ENCODE results near the gene PAF1. TPM values are rescaled to one million over a fixed set of nuclear protein-coding genes. Genes with fewer than 3 reads are reported as not detected.

PAF1 gene
- total RNA-seq, 1 donor from 2014 or later, result 42.3 TPM

DNA sequence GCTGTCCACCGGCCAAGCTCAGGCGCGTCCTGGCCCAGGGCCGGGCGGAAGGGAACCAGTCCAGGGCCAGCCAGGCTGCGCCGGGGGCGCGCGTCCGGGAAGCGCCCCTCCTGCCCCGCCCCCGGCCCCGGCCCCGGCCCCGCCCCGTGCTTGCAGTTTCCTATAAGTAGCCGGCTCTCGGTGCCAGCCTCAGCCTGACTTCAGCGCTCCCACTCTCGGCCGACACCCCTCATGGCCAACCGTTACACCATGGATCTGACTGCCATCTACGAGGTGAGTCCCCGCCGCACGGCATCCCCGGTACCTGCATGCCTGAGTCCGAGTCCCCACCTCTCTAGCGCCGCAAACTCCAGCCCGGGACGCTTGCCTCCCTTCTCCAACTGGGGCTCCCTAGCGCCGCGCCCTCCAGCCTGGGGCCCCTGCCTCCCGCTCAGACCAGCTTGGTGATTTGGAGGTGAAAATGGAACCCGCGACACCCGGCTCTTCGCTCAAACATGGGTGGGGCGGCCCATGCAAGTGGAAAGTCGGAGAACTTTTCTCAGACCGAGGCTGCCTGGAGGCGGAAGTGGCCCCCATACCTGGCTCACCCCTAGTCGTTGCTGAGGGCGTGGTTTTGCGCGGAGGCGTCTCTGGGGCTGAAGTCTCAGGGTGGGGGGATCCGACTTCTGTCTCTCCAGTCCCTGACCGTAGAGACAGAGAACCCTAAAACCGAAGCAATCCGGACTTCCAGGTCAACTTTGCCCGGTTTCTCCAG, 15.9 kb upstream of the PAF1 start, which contains the start of gene ZFP36:
ZFP36 (plus strand) TSS at position 192 of the 754 bp plus-strand sequence; CDS start at position 250, 58 bp downstream.
- DNase-seq (ENCODE audit: low read depth, low spot score), result no peak

DNA sequence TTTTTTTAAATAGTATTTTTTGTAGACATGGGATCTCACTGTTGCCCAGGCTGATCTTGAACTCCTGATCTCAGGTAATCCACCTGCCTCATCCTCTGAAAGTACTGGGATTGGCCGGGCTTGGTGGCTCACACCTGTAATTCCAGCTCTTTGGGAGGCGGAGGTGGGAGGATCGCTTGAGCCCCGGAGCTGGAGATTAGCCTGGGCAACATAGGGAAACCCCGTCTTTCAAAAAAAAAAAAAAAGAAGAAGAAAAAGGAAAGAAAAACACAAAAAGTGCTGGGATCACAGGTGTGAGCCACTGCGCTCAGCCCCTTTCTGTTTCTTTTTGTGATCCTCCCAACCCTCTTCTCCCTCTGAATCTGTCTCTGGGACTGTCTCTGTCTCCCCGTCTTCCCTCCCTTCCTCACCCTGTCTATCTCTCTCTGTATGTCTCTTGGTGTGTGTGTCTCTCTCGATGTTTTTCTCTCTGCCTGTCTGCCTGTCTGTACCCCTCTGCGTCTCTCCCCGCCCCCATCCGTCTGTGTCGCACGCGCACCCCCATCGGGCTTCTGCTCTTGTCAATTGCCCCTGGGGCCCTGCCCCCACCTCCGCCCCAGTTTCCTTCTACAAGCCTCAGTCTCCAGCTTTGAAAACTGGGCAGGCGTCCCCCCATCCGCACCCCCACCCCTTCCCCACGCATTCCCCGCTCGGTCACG, 15.2 kb upstream of the PAF1 start:
- DNase-seq (ENCODE audit: low read depth, low spot score), result no peak

DNA sequence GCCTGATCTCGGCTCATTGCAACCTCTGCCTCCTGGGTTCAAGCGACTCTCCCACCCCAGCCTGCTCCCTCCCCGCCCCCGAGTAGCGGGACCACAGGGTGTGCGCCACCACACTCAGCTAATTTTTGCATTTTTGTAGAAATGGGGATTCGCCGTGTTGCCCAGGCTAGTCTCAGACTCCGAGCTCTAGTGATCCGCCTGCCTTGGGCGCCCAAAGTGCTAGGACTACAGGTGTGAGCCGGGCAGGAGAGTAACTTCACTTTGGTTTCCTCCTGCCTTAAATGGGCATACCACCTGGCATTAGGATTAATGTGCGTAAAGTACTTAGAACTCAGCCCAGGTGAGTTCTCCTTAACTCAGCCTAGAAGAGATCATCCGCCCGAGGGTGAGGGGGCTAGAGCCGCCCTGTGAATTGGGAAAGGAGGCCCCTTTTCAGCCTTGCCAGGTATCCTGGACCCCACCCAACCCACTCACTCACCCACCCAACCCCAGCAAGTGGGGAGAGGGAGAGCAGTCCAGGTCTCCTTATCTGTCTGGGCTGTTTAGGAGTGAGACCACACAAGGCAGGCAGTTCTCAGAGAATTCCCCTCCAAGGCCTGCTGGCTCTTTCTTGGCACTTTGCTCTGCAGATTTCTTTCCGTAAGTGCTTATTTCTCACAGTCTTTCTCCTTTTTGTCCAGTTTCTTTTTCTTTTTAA, 14.5 kb upstream of the PAF1 start:
- no peak for DNase-seq (ENCODE audit: low read depth, low spot score)

DNA sequence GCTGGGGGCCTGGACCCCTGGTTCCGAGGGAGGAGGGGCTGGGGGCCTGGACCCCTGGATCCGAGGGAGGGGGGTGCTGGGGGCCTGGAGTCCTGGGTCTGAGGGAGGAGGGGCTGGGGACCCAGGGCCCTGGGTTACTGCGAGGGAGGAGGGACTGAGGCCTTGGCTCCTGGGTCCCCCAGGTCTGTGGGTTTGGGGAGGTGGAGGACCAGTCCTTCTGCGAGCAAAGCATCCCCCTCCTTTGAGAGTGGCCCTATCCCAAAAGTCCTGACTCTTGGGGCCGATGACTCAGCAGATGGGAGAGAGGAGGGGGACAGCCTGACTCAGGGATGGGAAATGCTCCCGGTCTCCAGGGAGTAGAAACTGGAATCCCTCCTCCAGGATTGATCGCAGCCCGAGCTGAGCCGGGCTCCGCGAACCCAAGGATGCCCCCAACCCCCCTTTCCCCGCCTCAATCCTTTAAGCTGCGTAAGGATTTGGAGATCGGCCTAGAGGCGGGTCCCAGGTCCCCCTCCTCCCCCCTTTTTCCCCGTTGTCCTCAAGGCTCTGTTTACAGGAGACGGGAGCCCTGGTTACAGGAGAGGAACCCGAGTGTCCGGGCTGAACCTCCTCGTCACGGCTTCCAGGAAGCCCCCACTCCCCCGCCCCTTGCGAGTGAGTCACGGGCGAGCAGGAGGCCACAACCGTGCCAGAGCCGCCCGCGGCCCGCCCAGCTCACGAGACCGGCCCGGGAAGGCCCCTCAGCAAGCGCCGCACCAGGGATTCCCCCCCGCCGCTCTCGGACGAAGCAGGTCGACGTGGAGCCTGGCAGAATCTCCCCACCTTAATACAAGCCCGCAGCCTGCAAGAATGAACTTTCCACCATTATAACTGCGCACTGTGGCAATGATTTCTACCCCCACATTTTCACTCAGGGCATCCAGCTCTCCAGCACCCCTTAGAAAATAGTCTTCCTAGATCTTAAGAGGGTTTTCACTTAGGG, 12.7 kb upstream of the PAF1 start:
- DNase-seq (ENCODE audit: low read depth, low spot score), result peak; percentile 99

DNA sequence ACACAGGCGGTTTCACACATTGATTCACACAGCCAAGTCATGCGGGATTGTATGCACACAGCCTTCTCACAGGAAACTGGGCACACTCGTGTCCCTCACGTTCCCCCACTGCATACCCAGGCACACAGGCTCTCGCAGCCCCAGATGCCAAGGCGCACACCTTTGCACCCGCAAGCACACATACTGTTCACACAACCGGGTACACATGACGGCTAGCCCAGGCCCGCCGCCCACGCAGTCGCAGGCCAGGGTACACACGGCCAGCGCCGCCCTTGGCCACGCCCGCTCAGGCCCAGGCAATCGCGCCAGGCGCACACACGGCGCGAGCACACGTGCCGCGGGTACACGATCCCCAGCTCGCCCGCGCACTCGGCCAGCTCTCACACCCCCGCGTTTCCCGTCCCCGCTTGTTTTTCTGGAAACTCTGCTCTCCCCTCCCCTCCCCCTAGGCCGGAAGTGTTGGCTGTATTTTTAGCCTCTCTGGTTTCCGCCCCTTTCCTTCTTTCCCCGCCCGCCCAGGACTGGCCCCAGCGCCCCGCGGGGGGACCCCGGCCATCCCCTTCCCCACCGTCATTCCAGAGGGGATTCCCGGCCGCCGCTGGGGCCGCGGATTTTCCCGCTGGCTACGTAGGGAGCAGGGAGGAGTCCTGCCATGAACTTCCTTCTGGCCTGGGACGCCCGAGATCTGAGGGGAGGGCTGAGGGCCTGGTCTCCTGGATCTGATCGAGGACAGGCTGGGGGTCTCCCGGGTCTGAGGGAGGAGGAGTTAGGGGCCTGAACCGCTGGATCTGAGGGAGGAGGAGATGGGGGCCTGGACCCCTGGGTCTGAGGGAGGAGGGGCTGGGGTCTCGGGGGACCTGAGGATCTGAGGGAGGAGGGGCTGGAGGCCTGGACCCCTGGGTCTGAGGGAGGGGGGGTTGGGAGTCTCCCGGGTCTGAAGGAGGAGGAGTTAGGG, 11.7 kb upstream of the PAF1 start:
- DNase-seq (ENCODE audit: low read depth, low spot score), result peak; percentile 84

DNA sequence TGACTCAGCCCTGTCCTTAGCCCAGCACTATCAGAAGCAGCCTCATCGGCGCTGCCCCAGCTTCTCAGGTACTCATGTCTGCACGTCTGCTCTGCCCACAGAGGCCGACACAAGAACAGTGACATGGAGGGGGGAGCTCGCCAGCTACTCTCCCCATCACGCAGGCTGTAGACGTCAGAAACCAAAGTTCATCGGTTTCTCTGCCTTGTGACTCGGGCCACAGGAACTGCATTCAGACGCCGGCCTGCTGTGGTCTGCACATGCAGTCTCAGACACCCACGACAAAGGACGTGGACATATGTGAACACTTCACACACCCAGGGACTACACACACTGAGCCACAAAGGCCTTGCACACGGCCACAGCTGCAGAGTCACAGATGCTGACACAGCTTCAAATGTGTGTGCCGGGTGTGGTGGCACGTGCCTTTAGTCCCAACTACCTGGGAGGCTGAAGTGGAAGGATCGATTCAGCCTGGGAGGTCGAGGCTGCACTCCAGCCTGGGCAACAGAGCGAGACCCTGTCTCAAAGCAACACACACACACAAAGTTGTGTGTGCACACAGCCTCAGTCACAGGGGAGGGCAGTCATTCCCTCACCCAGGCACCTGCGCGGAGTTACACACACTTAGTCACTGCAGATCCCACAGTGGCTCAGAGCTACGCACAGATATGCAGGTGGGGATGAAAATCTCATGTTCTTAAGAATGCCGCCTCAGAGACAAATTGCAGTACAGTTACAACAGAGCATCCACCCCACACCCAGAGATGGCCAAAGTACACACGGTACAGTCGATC, 10.8 kb upstream of the PAF1 start:
- no peak for DNase-seq (ENCODE audit: low read depth, low spot score)

DNA sequence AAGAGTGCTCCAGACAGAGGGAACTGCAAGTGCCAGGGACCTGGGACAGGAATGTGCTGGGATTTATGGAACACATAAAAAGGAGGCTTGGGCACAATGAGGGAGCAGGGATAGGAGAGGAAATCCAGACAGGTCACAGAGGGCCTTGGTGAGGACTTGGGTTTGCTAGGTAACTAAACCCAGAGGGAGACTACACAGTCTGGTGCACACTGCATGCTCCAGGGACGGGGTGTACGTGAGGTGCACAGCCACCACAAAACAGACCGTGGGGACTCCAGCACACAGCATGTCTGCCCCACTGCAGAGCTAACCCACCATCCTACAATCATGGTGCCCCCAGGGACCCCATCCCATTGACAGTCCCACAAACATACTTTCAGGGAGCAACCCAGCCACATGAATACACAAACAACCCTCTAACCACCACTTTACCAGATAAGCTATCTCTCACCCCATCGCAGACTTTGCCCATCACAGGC, 10.2 kb upstream of the PAF1 start:
- no peak for DNase-seq (ENCODE audit: low read depth, low spot score)

DNA sequence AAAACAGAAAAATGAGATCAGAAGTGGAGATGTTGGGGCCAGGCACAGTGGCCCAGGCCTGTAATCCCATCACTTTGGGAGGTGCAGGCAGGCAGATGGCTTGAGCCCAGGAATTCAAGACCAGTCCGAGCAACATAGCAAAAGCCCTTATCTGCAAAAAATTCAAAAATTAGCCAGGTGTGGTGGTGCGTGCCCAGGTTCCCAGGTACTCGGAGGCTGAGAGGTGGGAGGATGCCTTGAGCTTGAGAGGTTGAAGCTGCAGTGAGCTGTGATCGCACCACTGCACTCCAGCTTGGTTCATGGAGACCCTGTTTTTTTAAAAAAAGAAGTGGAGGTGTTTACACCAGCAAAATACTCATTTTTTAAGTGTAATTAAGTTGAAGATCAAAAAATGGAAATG, 9.2 kb upstream of the PAF1 start:
- DNase-seq (ENCODE audit: low read depth, low spot score), result no peak

DNA sequence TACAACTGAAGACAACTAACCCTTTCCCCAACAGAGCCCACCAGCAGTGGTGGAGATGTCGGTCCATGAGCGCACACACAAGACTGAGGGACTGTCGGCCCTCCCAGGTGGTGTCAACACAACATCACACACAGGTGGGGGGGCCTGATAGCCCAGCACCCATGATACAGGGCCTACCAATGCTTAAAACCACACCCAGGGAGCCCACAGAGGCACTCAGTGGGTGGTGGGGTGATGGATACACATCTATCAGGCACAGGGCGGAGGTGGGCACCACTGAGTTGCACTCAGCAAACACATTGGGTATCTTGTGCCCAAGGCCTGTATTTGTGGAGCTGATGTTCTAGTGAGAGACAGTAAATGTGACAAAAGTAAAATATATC, 8.8 kb upstream of the PAF1 start:
- no peak for DNase-seq (ENCODE audit: low read depth, low spot score)

DNA sequence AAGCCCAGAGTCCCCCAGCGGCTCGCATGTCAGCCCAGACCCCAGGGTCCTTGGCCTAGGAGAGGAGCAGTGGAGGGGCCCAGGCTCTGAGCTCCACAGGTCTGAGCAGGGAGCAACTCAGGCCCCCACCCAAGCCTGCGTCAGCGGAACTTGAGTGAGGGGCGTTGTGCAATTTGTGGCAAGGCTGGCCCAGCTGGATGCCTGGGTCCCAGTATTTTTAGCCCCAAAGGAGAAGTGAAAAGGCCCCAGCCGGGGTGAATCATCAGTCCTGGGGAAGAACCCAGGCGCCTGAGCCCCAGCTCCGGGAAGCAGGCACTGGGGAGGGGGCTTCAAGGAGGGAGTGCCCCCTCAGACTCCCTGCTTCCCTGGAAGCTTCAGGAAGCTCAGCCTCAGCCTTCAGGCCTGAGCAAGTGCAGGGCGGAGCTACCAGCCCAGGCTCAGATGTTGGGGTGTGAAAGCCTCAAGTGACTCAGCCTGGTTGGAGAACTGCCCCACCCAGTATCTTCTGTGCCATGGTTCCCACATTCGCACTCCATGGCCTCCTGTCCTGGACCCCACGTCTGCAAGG, 7.5 kb upstream of the PAF1 start:
- no peak for DNase-seq (ENCODE audit: low read depth, low spot score)

DNA sequence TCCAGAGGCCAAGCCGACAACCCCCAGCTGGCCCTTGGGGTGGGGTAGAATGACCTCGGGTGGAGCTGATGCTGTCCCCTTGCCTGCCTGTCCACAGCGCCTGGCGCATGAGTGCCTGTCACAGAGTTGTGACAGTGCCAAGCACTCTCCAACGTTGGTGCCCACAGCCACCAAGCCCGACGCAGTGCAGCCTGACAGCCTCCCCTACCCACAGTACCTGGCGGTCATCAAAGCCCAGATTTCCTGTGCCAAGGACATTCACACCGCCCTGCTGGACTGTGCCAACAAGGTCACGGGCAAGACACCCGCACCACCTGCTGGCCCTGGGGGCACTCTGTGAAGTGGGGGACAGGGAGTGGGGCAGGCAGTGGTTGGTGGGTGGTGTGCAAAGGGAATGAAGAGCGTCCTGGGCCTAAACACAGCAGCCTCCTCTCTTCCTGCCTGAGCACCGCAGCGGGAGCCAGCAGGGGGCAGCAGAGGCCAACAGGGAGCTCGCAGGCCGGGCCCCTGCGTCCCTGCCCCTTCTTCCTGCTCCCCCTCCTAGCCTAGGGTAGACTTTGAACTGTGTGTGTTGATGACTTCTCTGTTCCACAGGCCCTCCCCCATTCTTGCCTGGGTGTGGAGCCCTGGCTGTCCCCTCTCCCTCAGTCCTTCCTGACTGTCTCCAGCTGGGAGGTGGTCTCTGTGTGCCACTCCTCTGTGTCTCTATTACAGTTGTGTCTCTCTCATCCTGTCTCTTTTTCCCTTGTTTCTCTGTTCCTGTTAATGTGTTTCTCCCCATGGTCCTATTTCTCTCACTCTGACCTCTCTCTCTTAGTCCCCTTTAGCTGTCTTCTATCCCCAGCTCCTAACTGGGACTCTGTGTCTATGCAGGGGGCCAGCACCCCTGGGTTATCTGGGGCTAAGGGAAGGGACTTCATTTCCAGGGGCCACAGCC, 6.7 kb upstream of the PAF1 start:
- no peak for DNase-seq (ENCODE audit: low read depth, low spot score)

DNA sequence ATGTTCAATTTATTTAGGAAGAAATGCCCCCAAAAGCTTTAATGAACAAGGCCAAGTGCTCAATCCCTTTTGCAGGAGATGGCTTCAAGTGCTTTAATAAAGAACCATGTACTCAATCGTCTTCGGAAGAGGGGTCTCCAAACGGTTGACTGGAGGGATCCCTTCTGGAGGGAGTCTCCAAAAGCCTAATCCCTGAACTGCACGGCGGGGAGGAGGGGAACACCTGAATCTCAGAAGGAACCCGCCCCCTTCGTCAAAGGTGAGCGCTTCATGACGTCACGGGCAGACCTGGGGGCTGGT, 505 bp downstream of the PAF1 start:
- no peak for DNase-seq (ENCODE audit: low read depth, low spot score)

DNA sequence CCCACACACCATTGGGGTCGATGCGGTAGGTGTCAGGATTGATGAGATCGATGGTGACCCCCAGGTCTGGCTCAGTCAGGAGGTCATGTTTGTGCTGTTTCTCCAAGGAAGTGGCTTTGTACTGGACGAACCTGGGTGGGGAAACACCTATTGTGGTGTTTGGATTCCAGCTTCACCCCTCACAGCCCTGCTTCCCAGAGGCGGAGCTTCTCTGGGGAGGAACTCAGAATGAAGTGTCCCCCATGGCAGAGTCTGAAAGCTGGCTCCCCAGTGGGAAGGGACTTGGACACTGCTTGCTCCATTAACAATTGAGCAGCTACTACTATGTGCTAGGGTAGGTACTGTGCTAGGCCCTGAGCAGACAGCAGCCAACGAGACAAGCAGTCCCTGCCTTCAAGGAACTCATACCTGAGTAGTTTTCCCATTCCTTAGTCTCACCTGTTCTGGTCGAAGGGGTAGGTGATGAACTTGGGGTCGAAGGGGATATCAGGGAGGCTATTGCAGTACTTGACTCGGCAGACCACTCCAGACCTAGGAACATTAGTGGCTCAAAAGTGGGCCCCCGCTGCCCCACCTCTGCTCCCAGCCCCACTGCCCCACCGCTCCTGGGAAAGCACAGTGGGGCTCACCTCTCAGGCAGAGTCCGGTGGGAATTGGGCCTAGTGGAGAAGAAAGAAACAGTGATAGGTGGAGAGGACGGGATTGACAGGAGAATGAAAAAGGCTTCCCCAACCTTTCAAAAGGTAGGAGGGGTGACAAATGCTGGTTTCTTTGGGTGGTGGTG, 1.1 kb downstream of the PAF1 start:
- DNase-seq (ENCODE audit: low read depth, low spot score), result no peak

DNA sequence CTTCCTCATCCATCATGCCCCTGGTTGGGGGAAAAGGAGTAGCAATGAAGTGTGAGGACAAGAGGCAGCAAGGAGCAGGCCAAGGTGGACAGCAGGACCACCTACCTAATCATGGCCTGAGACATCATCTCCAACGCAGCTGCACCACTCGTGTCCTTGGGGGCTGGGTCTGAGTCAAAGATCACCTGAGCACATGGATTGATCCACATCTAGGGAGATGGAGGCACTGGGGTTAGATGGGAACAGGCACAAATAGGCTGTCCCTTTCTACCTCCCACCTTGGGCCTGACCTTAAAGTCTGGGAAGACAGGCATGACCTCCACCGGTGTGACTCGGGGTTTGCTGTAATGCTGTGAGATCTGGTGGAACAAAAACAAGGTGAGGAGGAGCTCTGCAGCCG, 2.2 kb downstream of the PAF1 start:
- no peak for DNase-seq (ENCODE audit: low read depth, low spot score)

DNA sequence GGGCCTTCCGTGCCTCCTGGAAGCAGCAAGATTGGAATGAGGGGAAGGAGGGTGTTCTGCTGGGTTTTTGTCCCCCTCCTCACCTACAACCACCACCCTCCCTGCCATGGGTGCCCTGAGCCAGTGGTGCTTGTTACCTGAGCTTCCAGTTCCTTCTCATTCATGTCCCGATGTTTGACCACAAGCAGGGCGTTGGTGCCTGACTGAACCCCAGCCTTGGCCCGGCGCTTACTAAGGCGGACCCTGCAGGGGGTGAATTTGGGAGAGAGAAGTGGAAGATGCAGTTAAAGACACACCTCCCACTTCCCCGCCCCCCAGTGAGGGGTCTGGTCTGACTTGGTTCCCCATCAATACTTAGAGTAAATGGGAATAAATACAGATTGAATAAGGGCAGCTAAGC, 4.3 kb downstream of the PAF1 start:
- DNase-seq (ENCODE audit: low read depth, low spot score), result no peak

DNA sequence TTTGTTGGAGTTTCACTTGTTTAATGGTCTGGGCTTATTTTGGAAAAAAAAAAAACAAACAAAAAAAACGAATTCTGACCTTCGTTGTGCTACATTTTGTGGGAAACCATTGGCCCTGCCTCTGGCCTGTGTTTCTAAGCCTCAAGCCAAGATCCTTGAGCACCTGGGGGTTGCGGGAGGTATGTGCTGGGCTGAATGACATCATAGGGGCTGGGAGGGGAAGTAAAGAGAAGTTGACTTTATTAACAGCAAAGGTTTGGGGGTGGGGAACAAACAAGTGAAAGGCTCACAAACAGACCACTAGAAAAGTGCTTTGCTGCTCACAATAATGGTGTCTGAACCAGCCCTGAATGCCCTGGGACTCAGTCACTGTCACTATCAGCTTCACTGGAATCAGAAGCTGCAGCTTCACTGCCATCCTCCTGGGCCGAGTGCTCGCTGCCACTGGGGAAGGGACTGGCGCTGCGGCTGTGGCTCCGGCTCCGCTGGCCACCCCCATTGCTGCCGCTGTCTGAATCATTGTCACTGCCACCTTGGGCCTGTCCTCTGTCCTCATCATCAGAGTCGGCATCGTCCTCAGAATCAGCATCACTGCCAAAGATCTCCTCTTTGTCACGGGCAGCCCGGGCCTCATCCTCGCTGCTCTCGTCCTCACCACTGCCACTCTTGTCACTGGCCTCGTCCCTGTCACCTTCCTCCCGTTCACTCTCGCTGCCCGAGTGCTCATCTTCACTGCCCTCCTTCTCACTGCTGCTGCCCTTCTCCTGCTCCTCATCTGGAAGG, 5.1 kb downstream of the PAF1 start:
- no peak for DNase-seq (ENCODE audit: low read depth, low spot score)

Data from pulmonary artery endothelial cell (primary cell).